Left lobe of liver (tissue), 2 donors: ENCODE data around the gene NMT2. TPM values are rescaled to one million over a fixed set of nuclear protein-coding genes. Genes with fewer than 3 reads are reported as not detected.

Source experiments
- ATAC-seq: fragments of 200-7000 bp; cut with Tn5 transposase; one replicate; pipeline ENCODE4 v1.9.1; 2020; ENCODE audit warnings: mild to moderate bottlenecking, moderate library complexity
- DNase-seq: peaks from one replicate; pipeline ENCODE4 v3.0.0-alpha.2; 2020; ENCODE audit warnings: low spot score
- total RNA-seq: library from RNA; stranded (reverse); gene quantifications from one replicate; pipeline ENCODE4 v1.2.1, GENCODE V29; 2021
- donor health status: DM: no; HTN: no; CAD: no; lungs with moderate emphysema.
- donor health status: DM: no; HTN: yes; CAD: no.

Gene NMT2
- total RNA-seq, 1 donor from 2014 or later, result 19.4 TPM

DNA sequence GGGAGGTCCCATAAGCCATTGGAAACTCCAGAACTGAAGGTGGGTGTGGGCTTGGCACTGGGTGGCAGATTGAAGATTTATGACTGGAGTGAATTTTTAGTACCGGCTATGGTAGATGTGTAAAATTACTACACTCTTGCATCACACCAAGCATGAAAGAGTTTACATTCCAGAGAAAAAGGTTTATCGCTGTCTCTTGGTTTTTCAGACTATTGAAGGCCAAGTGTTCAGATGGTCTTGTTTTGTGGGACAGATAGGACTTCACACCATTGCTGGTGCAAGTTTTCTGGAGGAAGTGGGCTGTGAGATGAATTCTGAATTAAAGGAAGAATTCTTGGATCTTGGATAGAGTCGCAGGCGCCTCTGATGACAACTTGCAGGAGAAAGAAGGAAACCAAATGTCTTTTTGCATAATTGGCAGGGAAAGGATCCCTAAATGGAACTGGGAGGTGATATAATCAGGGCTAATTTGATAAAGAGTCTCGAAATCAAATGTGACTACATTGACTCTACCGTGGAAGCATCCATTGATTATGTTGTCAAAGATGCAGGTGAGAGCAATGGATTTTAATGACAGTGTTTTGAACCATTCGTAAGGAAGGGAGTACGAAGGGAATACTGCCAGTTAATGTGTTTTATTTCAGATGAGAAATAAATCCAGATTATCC, 14.2 kb upstream of the NMT2 start:
- ATAC-seq (no peak), DNase-seq (no peak)

DNA sequence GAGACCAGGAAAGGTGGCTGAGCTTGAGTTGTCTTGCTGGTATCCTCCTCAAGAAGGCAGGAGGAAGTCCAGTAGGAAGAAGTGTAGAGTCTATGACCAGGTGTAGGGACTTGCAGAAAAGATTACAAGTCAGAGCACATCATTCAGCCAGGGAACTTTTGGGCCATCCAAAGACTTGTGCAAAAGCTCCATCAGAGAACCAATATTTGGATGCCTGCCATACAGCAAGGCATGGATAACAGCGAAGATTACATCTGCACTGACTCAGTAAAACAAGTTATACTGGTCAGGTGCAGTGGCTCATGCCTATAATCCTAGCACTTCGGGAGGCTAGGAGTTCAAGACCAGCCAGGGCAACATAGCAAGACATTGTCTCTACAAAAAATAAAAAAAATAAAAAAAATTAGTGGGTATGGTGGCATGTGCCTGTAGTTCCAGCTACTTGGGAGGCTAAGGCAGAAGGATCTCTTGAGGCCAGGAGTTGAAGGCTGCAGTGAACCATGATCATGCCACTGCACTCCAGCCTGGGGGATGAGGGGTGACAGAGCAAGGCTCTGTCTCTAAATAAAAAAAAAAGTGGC, 13.2 kb upstream of the NMT2 start:
- ATAC-seq (peak; percentile 55), DNase-seq (no peak)

DNA sequence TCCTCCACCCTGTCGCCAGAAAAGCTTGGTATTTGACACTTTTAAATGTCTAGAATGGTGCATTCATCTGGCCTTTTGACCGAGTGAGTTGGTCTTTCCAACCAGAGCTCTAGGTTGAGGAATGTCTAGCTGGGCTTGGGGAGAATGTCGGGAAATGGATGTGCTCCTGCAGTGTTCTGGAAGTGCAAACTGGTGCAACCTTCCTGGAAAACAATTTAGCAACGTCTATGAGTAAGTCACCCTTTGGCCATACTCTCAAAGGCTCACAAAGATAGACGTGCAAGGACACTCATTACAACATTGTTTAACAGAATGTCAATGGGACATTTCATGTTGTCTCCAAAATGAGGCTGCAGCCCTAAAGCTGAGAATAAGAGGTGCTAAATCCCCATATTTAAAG, 12.2 kb upstream of the NMT2 start:
- DNase-seq (no peak), ATAC-seq (peak; percentile 56)

DNA sequence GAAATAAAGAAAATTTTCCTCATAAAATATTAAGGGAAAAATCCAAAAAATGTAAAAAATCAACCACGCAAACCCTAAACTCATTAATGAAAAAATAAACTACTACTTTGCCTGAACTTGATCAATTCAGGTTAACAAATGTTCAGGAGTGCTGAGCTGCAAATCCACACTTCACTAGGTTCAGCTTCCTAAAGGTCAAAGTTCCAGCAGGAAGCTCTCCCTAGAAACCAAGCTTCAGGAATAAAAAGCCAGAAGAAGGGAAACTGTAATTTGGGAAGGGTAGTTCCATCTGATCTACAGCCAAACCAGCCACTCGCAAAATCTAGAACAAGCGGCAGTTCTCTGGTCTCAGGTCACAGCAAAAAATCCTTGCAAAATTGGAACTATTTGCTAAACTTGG, 7.8 kb upstream of the NMT2 start:
- no peak for DNase-seq
- ATAC-seq, result peak; percentile 77

GRCh38 chr10:15175587-15175986, 7.1 kb upstream of the NMT2 start:
- ATAC-seq (no peak), DNase-seq (no peak)

DNA sequence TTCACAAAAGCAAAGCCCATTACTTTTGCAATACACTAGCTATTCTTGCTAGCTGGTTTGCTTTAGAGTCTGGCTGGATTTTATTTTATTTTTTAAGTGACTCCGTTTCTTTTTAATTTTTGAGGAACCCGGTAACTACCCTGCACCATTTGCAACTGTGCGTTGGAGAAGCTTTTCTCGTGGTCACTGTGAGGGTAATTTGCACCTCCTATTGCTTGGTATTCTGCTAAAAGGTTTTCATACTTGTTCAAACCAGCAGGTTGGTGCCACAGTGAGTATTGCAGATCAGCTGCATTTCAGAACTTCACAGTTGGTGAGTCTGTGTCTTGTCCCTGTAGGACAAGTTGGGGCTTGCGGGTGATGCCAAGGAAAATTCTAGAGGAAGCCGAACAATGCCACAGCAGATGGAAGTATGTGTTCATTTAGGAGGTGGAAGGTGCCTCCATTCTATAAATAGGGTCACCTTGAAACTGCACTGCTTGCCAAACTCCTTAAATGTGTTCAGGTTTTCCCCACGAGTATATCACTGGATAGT, 3.9 kb upstream of the NMT2 start:
- DNase-seq, result no peak
- ATAC-seq, result no peak

DNA sequence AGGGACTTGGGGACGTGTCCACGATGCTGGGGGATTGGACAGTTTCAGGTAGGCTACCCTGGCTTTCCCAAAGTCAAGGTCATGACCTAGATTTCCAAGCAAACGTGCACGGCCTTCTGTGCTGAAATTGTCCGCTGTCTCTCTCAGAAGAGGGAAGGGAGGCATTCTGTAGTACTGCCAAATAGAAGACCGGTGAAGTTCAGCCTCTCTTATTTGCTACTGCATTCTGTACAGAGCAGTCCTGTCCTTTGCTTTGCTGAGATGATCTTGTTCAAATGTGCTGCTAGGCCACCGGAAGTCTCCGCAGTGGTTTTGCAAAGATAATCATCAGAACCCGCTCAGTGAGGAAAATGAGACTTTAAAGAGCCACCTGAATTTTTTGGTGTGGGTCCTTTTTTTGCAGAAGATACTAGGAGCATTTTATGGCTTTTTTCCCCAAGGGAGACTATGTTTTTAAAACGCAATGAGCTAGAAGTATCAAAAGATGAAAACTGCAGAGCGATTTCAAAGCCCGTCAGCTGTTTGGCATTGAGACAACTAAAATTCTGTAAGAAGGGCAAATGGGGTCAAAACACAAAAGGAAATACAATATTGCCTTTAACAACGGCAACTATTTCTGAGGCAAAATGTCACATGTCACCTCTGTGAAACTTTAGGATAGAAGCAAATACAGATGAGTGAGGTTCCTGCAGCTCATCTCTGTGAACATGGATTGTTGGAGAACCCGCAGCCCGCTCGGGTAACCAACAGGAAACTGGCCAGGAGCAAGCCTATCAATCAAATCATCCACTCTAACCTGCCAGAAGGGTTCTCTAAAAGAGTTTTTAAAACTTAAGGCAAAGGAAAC, 1.3 kb upstream of the NMT2 start:
- ATAC-seq (no peak), DNase-seq (no peak)

GRCh38 chr10:15168786-15169554, 477 bp upstream of the NMT2 start:
- ATAC-seq, result peak; percentile 81
- DNase-seq, result peak; percentile 97

- peak; percentile 50 for ATAC-seq
- DNase-seq, result peak; percentile 67
Observed at GRCh38 chr10:15167411-15168290, 842 bp downstream of the NMT2 start.

DNA sequence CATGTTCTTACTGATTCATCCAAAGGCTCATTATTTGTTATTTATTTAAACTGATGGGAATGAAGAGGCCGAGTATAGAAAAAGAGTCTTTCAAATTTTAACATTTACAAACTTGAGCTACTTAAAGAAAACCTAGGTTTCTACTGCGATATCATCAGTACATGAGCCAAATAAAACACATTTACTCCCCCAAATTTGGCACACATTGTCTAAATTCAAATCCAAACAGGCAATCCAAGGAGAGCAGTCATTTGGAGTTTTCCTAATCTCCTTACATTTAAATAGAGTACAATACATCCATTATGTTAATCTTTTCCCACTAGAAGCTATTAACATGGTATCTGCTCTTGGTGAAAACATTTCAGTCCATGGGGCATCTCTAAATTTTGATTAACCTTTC, 2.2 kb downstream of the NMT2 start:
- no peak for DNase-seq
- ATAC-seq, result no peak

DNA sequence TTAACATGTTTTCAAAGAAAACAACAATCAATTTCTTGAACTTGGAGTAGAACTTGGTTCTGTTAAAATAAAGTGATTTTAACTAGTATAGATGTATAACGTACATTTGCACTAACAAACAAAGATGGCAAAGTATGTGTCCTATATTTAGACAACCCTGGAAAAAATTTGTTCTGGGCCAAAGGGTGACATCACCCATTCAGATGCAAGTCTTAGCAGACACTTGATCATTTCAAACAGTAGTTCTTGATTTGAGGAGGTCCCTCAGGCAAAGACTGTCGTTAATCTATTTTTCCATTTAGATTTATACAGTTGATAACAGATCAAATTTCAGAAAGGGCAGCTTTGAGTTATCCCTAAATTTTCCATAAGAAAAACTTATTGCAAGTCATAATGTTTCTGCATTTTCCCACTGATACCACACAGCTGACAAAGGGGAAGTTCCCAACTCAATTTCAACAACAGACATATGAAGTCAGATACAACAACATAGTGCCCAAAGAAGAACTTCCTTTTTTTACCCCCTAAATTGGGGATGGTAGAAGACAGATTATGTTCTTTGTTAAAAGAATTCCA, 5.2 kb downstream of the NMT2 start:
- no peak for DNase-seq
- no peak for ATAC-seq

- ATAC-seq (peak; percentile 11), DNase-seq (no peak)
Observed at GRCh38 chr10:15158972-15159371, 9.5 kb downstream of the NMT2 start.

- DNase-seq, result no peak
- ATAC-seq, result peak; percentile 55
Observed at GRCh38 chr10:15158448-15158847, 10.0 kb downstream of the NMT2 start.

DNA sequence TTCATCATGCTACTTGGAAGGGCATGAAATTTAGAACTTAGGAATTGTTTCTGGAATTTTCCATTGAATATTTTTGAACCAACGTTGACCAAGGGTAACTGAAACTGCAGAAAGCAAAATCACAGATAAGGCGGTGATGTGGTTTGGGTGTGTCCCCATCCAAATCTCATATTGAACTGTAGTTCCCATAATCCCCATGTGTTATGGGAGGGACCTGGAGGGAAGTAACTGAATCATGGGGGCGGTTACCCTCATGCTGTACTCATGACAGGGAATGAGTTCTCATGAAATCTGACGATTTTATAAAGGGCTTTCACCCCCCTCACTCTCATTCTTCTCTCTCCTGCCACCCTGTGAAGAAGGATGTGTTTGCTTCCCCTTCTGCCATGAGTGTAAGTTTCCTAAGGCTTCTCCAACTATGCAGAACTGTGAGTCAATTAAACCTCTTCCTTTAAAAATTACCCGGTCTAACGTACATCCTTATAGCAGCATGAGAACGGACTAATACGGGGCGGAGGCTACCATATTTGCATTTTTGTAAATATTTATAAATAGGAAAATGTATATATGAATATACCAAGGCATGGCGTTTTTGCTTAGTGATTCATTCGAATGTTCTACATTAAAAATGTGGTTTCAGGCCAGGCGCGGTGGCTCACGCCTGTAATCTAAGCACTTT, 12.4 kb downstream of the NMT2 start:
- DNase-seq (no peak), ATAC-seq (no peak)

GRCh38 chr10:15152556-15152955, 15.9 kb downstream of the NMT2 start:
- no peak for ATAC-seq

DNA sequence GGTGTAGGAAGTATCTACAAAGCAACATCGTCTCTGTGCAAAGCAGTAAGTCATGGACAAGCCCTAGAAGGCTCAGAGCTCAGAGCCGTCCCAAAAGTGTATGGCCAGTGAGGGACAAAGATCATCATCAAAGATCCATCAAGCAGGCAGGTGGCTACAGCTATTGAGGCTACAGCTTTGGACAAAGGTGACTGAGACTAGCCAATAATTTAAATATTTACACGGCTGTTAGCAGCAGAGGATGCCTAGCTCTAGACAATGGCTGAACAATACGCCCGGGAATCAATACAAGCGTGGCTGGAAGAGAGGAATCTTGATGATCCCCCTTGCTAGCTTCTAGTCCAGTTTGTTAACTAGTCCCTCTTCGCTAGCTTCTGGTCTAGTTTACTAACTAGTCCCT, 17.9 kb downstream of the NMT2 start:
- no peak for DNase-seq
- ATAC-seq, result peak; percentile 37

More at GRCh38 chr10:15152556-15152955, 15.9 kb downstream of the NMT2 start:
- DNase-seq, result no peak

DNA sequence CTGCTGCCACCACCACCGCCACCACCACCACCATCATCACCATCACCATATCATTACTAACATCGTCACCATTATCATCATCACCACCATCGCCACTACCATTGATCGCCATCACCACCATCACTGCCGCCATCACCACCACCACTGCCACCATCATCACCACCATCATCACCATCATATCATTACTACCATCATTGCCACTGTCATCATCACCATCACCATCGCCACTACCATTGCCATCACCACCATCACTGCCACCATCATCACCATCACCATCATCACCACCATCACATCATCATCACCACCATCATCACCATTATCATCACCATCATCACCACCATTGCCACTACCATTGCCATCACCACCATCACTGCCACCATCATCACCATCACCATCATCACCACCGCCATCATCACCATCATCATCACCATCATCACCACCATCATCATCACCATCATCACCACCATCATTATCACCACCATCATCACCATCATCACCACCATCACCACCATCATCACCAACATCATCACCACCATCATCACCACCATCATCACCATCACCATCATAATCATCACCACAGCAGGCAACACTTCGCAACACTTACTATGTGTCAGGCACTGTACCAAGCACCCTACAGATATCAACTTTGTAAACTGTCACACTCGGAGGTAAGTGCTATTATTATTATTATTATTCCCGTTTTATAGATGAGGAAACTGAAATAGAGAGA, 19.3 kb downstream of the NMT2 start:
- no peak for DNase-seq
- no peak for ATAC-seq
